Skin epidermis (tissue), 12 donors: ENCODE measurements around the gene BABAM2.

Source experiments
- H3K27ac ChIP-seq, 21 experiments: fragments of 200-600 bp; sonication (generic) in 11 of 21; one replicate each; pipeline ENCODE4 v1.5.0; 2020; ENCODE audit warnings: mild to moderate bottlenecking in 3 of 21, inconsistent platforms in 2 of 21, moderate library complexity in 2 of 21
- H3K4me3 ChIP-seq, 7 experiments: fragments of 200-600 bp; sonication (generic) in 2 of 7; one replicate each; pipeline ENCODE4 v1.5.0; 2020; ENCODE audit warnings: inconsistent platforms in 2 of 7, mild to moderate bottlenecking in 2 of 7, moderate library complexity in 1 of 7

BABAM2 gene

DNA sequence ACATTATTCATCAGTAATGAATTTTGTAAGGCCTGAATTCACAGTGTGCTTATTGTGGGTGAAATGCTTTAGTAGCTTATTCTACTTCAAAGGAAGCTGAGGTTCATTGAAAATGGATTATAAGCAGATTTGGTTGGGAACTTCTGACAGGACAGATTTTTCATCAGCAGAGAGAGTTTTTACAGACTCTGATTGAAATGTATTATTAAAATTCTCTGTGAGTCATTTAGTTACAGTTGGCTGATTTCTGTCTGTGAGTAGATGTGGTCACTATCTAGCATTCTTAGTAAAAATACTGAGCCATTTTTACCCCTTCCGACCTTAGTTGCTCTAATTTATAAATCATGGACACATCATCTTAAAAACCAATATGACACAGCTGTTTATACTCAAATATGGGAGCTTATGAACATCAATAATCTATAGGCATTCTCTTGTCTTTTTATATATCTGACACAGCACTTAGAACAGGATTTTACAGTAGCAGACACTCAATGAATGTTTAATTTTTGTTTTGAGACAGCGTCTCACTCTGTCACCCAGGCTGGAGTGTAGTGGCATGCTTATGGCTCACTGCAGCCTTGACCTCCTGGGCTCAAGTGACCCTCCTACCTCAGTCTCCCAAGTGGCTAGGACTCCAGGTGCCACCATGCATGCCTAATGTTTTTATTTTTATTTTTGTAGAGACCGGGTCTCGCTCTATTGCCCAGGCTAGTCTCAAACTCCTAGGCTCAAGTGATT lies 239.6 kb downstream of the BABAM2 start:
- Histone ChIP-seq H3K27ac (peak overlapping the region in 10 of 21 experiments; percentile 6 to 74 (median 40)), H3K4me3 (no peak overlapping the region)

DNA sequence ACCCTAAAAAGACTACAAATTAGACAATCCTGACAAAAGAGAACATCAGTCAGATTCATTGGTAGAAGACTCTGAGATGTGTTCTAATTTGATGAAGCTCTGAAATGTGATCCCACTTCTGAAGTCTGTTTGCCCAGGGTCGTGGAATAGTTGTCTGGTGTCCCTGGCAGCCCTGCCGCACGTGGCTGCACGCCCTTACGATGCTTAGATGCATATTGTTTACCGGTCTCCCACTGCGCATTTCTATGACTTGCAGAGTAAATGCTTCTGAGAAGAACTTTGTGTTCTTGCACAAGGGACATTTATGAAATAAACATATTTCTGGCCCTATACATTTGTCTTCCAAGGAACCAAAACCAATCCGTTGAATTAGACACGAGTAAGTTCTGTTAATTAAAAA lies 243.2 kb downstream of the BABAM2 start:
- H3K4me3 ChIP-seq = no peak overlapping the region
- peak overlapping the region in 3 of 21 experiments; percentile 11 to 69 (median 40) for H3K27ac ChIP-seq

DNA sequence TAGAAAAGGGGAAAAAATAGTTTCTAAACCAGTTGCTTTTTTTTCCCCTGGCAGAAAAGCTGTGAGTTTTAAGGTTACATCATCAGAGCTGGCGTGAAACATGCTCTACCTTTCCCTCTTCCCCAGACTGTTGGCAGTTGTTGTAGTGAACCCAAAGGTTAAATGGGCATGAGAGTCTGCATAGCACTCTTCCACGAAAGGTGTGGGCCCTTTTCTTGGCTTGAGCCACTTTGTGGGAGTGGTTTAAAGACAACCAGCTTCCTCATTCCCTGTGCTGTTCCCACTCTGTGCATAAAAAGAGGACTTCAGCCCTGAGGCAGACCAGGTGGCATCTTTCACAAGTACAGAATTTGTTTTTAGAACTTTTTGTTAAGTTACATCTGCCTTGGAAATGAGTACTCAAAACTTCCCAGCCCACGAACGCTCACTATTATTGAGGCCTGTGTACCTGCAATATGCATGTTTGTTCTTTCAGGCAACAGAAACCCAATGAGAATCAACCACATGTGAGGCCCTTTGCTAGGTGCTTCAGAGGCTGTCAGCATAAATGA lies 243.8 kb downstream of the BABAM2 start:
- Histone ChIP-seq H3K27ac (peak overlapping the region in 14 of 21 experiments; percentile 0 to 85 (median 53)), H3K4me3 (no peak overlapping the region)

DNA sequence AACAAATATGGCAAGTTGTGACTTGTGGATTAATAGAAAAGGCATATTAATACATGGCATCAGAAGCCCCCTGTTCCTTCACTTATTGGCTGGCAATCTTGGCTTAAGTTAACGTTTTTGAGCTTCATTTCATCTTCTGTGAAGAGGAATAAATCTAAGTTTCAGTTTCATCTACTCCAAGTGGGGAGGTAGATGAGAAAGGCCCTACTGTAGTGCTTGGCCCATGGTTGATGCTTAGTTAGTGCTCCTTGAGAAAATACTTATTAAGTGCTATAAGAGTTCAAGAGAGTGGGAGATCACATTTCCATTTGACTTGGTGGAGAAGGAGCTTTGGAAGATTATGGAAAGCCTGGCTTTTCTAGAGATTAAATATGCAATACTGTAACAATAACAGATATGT lies 244.3 kb downstream of the BABAM2 start:
- Histone ChIP-seq H3K27ac (peak overlapping the region in 15 of 21 experiments; percentile 13 to 85 (median 52)), H3K4me3 (no peak overlapping the region)

DNA sequence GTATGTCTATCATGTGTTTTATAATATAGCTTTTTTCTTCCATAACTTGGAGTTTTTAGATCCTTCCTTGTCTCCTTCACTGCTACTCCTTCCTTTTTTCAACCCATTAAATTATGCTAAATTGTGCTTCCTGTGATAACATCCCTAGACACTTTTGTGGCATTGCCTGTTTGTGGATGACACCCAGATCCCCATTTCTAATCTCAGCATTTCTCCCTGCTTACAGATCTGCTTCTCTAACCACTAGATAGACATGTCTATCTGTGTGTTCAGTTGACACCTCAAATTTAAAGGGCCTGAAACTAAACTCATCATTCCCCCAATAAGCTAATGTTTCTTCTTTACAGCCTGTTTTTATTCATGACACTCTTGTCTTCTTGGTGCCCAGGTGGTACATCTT lies 244.8 kb downstream of the BABAM2 start:
- H3K4me3 ChIP-seq = no peak overlapping the region
- peak overlapping the region in 12 of 21 experiments; percentile 13 to 85 (median 54) for H3K27ac ChIP-seq

DNA sequence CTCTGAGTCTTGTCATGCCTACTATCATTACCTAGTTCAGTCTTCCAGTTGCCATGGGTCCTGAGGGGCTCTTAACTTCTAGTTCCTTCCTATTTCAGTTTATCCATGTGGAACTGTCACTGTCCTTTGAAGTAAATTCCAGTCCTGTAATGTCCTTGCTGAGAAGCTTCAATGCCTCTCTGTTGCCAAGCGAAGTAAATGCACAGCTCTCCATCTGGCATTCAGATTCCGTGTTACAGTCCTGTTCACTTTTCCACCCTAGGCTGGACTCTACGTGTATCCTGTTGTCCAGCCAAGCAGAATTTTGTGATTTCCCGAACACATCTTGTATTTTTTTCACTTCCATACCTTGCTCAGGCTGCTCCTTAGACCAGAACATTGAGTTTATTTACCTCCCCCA lies 245.3 kb downstream of the BABAM2 start:
- Histone ChIP-seq H3K27ac (peak overlapping the region in 12 of 21 experiments; percentile 34 to 85 (median 54)), H3K4me3 (no peak overlapping the region)

DNA sequence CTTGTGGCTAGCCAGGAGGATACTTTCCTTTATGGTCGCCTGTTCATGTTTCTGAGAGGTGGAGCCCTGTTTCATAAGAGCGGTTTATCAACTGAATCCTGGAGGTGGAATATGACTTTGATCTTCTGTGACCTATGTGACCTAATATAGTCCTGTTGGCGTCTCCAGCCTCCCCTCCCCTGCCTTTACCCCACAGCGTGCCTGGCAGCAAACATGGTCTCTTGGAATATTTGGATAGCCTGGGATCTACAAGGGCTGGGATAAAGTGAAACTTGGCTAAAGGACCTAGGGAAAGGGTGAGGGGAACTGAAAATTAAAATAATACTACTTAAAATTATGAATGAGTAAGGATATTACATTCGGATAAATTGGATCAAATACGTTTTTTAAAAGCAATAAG lies 246.0 kb downstream of the BABAM2 start:
- H3K27ac ChIP-seq = peak overlapping the region in 12 of 21 experiments; percentile 13 to 85 (median 51)
- no peak overlapping the region for H3K4me3 ChIP-seq

DNA sequence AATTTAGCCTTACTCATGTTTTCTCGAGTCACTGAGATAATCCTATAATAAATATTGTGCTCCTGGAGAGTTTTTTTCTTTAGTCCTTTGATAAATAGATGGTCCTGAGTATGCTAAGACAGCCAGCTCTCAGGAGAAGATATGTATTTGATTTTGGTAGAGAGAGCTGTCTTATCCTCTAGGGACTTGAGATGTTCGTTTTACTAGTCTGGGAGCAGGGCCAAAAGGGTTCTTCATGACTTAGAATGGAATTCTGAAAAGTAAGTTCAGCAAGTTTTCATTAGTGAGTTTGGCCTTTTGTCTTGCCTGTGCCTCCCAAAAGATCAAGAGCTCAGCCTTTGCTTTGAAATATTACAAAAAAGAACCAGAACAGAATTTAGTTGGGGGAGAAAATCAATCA lies 246.7 kb downstream of the BABAM2 start:
- Histone ChIP-seq H3K4me3 (no peak overlapping the region), H3K27ac (peak overlapping the region in 11 of 21 experiments; percentile 8 to 85 (median 41))

DNA sequence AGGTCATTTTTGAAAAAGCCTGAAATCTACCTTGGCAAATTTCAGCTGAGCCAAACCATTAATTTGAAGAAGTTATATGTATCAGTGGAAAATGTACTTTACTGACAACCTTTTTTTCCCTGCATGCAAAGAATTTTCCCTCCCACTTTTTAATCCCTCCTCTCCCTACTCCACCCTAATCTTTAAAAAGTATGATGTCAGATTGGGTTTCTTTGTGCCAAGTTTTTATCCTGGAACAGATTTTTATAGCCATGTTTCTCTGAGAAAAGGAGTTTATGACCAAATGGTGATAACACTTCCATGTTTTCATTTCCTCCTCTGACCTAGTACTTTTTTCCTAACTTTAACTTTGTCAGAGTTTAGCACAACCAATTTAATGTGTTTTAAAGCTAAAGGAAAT lies 251.9 kb downstream of the BABAM2 start:
- no peak overlapping the region for H3K27ac ChIP-seq
- H3K4me3 ChIP-seq = no peak overlapping the region

DNA sequence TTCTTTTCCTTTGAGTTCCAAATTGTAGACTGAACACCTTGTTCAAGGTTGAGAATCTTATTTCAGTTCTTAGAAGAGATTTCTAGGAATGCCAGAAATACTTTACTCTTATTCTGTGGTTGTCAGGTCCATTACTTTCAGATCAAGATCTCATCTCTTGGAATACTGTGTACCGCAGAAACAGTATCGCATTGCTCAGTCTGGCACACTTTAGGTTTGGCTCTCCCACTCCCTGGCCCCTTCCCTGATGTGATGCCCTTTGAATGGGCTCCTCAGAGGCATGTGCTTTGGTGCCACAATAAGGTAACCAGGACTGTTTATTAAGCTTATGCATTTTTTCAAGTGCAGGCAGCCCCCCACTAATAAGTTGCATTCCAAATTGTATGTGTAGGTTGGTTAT lies 257.5 kb downstream of the BABAM2 start:
- Histone ChIP-seq H3K27ac (no peak overlapping the region), H3K4me3 (no peak overlapping the region)

DNA sequence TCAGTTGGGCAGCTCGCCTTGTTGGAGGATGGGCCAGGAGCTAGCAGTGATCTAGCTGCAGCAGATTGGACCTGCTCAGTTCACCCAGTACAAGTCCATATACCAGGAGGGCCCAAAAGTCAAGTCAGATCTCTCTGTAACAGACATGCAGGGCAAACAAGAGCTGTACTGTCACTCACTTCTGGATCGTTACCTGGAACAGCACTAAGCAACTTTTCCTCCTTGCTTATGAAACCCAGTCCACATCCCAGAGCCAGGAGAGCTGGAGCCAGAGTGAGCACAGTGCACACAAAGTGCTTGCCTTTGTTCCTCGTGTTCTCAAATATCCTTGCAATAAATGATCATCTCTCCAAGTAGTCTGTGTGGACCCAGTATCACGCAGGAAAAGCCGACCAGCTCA lies 258.0 kb downstream of the BABAM2 start:
- no peak overlapping the region for H3K27ac ChIP-seq
- no peak overlapping the region for H3K4me3 ChIP-seq

DNA sequence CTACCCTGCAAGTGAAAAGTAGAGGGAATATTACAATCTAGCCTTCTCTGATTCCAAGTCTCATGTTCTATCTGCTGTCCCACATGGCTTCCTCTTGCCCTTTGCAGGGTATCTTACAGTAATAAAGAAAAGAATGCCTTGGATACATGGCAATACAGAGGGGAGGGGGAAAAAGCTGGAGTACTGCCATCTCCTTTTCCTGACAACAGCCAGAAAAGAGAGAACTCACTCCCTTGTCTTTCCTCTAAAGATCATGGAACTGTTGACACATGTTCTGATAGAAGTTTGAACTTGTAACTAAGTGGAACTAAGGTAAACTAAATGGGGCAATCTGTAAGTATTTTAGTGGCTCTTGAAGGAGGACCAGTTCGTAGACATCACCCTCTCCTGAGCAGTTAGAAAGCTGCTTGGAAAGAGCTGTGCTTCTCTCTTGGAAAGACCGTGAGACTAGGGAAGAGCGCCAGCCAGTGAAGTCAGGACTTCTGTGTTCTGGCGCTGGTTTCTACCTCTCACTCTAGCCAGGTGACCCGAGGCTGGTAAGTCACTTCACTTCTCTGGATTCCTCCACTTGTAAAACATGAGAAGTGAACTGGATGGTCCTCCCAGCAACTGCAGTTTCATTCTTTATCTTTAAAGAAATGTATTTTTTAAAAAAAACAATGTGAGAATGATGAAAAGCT lies 259.8 kb downstream of the BABAM2 start:
- H3K4me3 ChIP-seq = no peak overlapping the region
- no peak overlapping the region for H3K27ac ChIP-seq

DNA sequence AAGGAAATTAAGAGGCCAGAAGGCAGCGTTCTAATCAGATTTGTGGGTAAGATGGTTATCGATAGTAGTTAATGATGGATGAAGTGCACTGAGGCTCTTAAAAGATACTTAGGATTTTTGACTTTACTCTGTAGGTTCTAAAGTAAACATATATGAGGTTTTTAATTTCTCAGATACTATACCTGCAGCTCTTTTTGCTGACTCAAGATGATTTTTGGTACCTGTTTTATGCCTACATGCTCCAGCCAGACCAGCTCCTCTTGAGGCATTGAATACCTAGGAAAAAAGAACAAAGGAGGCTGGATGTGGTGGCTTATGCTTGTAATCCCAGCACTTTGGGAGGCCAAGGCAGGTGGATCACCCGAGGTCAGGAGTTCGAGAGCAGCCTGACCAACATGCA lies 260.5 kb downstream of the BABAM2 start:
- H3K27ac ChIP-seq = no peak overlapping the region
- H3K4me3 ChIP-seq = no peak overlapping the region

DNA sequence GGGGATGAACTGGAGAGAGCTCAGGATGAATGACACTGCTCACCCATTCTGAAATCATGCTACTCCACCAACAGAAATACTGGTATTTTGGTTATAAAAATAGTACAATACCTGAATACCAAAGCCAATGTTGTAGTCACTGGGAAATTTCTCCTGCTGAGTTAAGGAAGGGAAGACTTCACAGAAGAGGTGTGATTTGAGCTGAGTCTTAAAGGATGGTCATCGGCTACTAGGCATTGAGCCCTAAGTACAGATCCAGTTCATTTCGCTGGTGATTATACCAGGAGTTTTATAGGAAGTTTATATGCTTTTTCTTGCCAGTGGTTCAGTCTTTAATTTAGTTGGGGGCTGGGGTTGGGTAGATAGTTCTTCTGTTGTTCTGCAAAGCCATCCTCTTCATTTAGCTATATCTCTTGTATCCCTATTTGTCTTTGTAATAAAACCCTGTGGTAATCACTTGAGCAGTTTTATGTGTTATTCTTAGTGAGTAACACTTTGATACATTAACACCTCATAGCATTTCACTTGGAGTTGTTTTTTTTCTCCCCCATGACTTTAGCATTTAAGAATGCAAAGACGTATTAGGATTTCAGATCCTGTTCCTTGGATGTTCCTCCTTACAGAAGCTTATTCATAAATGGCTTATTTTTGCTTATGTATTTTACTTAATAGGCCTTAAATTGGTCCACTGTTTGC lies 262.2 kb downstream of the BABAM2 start:
- H3K27ac ChIP-seq = peak overlapping the region in 2 of 21 experiments; percentile 34 to 44
- no peak overlapping the region for H3K4me3 ChIP-seq

DNA sequence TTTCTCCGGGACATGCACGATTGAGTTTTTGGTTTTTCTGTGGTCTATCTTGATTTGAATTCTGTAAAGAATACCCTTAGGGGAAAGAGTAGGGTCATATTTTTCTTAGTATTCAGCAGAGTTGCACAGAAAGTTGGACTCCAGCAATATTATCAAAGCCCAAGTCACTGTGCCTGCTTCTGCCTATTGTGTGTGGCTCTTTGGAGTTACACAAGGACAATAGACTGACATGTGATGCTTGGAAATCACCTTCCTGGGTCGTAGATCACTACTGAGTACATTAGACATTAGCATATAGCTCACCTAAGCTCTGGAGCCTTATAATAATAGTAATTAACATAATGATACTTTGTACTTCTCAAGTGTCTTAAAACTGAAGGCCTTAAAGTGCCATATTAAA lies 263.3 kb downstream of the BABAM2 start:
- H3K4me3 ChIP-seq = no peak overlapping the region
- H3K27ac ChIP-seq = peak overlapping the region in 3 of 21 experiments; percentile 14 to 46 (median 22)

DNA sequence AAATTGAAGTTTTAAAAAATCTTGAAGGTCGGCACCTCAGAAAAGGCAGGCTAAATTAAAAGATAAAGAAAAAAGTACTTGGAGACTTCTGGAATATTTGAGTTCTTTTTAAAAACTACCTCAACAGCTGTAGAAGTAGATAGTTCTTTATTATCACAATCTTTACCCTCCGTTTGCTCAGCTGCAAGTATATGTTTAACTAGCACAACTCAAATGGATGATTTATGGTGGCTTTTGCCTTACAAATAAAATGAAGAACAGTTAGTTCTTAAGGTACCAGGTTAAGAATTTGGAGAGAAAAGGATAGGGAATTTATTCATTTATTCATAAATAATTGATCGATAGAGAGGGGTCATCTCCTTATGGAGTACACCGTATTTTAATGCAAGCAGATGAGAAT lies 264.6 kb downstream of the BABAM2 start:
- H3K27ac ChIP-seq = no peak overlapping the region
- no peak overlapping the region for H3K4me3 ChIP-seq

DNA sequence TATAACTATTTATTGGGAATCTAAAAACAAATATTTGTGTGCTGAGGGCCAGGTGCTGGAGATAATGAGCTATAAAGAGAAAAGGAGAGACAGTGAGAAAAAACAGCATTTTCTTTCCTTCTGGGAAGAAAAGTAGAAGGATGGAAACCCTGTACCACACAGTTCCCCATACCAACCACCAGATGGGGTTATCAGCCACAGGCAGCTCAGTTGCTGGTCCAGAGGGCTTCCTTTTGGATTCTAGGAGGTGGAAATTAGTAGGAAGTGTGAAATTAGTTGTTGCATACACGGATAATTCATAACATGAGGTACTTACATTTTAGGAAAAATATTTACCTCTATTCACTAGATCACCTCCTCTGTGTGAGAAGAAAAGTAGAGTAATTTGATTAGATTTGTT lies 265.1 kb downstream of the BABAM2 start:
- no peak overlapping the region for H3K27ac ChIP-seq
- no peak overlapping the region for H3K4me3 ChIP-seq

DNA sequence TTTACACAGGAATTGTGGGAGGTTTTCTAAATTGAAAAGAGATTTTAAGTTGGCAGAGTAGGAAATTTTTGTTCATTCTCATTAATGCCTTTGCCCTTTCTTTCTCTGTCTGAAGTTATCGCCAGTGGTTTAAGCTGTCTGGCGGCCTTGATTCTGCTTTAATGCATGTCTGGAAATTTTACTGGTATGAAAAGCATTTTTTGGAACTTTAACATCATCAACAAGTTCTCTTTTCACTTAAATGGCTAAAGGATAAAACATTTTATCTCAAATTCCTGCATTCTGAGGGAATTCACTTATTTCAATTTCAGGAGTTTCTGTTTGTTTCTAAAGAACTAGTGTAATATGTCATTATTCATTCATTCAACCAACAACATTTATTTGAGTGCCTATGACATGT lies 268.3 kb downstream of the BABAM2 start:
- Histone ChIP-seq H3K4me3 (no peak overlapping the region), H3K27ac (peak overlapping the region in 3 of 21 experiments; percentile 13 to 78 (median 52))

DNA sequence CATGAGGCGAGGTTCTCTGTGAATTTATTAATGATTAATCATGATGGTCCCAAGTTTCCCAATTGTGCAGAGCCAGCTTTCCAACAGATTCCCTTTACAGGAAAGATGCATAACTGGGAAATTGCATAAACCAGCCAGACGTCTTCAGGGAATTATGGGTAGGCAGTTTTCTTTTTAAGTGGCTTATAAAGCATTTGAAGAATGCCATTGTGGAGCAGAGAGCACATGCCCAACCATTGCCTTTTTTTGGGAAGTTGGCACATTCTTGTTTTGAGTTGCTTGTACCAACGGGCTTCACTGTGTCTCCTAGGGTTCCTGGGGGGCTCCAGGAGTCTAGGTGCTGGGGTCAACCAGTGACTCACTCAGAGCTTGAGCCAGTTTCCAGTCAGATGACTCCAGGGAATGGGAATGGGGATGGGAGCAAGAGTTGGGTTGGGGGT lies 270.5 kb downstream of the BABAM2 start:
- H3K27ac ChIP-seq = peak overlapping the region in 15 of 21 experiments; percentile 17 to 92 (median 61)
- no peak overlapping the region for H3K4me3 ChIP-seq

DNA sequence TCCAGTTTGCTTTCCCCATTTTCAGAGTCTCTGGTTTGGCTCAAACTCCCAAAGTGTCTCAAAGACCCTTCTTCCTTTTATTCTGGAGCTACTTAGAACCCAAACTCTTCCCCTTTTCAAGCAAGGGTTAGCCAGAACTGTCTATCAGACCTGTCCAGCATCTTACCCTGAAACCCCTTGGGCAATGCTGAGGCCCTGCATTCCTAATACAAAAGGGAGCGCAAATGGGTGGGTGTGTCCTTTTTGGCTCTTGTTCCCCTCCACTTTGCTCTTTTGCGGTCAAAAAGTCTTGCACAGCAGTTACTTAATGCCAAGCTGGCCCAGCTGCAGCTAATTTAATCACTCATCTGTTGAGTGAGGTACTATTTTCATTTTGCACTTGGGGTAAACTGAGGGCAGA lies 270.9 kb downstream of the BABAM2 start:
- Histone ChIP-seq H3K27ac (peak overlapping the region in 15 of 21 experiments; percentile 17 to 92 (median 61)), H3K4me3 (no peak overlapping the region)
